T-helper 17 cell (primary cell): Measurements from ENCODE around the gene TMEM89. TPM values are rescaled to one million over a fixed set of nuclear protein-coding genes. Genes with fewer than 3 reads are reported as not detected.

Experiments used
- ATAC-seq: fragments of 150-1000 bp; cut with Tn5 transposase; 2 replicates; pipeline ENCODE4 v1.10.0; 2021; ENCODE audit warnings: mild to moderate bottlenecking, moderate library complexity
- DNase-seq, 3 donors: peaks; one replicate each; pipeline versions ENCODE4 v3.0.0 to v3.0.0-alpha.2; 2020 to 2021
- H3K9me3 ChIP-seq: one replicate; pipeline ENCODE4 v1.7.0; 2013; ENCODE audit warnings: low read length, mild to moderate bottlenecking; ENCODE audit not compliant: control insufficient read depth, poor library complexity, severe bottlenecking
- H3K27ac Mint-ChIP-seq: one replicate; pipeline ENCODE4 v1.8.0; 2022; ENCODE audit warnings: mild to moderate bottlenecking, moderate library complexity, mixed read lengths
- H3K27me3 Mint-ChIP-seq: one replicate; pipeline ENCODE4 v1.8.0; 2022; ENCODE audit warnings: mixed read lengths
- H3K36me3 Mint-ChIP-seq: one replicate; pipeline ENCODE4 v1.8.0; 2022; ENCODE audit warnings: low read depth, mixed read lengths
- H3K4me1 Mint-ChIP-seq: one replicate; pipeline ENCODE4 v1.8.0; 2022; ENCODE audit warnings: mild to moderate bottlenecking, mixed read lengths
- H3K4me3 Mint-ChIP-seq: one replicate; pipeline ENCODE4 v1.8.0; 2022; ENCODE audit warnings: mild to moderate bottlenecking, moderate library complexity, mixed read lengths
- total RNA-seq, 4 donors: library from RNA in 2 of 4; stranded (reverse) in 2 of 4; gene quantifications; one replicate each; pipeline ENCODE4 v1.2.3 and lab custom pipeline; 2022 to 2026

Gene TMEM89
- total RNA-seq, 2 donors from 2014 or later, result 0.55 TPM; not detected in 1

- DNase-seq, result no peak
- peaks cover 4% of the 10 kb centered on the region for H3K4me1 Mint-ChIP-seq
- no peak overlapping the region for H3K27ac Mint-ChIP-seq
- no peak for ATAC-seq
- H3K36me3 Mint-ChIP-seq, result peaks cover 2% of the 10 kb centered on the region
- H3K27me3 Mint-ChIP-seq, result peaks cover 34% of the 10 kb centered on the region
- H3K4me3 Mint-ChIP-seq, result no peak overlapping the region
- no peaks in the 10 kb centered on the region for H3K9me3 ChIP-seq
Observed at GRCh38 chr3:48584836-48585235, 36.7 kb downstream of the TMEM89 start.

GRCh38 chr3:48581621-48582481 lies 39.7 kb downstream of the TMEM89 start:
- DNase-seq (no peak), ATAC-seq (no peak)
- Mint-ChIP-seq H3K27me3 (peaks cover 6% of the 10 kb centered on the region), H3K4me3 (no peak overlapping the region), H3K27ac (no peak overlapping the region), H3K36me3 (no peaks in the 10 kb centered on the region), H3K4me1 (no peaks in the 10 kb centered on the region)
- no peaks in the 10 kb centered on the region for H3K9me3 ChIP-seq

- Mint-ChIP-seq H3K4me1 (peaks cover 3% of the 10 kb centered on the region), H3K36me3 (no peaks in the 10 kb centered on the region), H3K27me3 (no peaks in the 10 kb centered on the region), H3K27ac (no peak overlapping the region), H3K4me3 (no peak overlapping the region)
- ATAC-seq, result no peak
- DNase-seq, result no peak
- no peaks in the 10 kb centered on the region for H3K9me3 ChIP-seq
Observed at GRCh38 chr3:48576647-48577046, 44.9 kb downstream of the TMEM89 start.

GRCh38 chr3:48575366-48575765 lies 46.2 kb downstream of the TMEM89 start:
- Mint-ChIP-seq H3K4me1 (peaks cover 3% of the 10 kb centered on the region), H3K4me3 (no peak overlapping the region), H3K36me3 (no peaks in the 10 kb centered on the region), H3K27me3 (no peaks in the 10 kb centered on the region), H3K27ac (no peak overlapping the region)
- ATAC-seq, result no peak
- DNase-seq, result no peak
- no peaks in the 10 kb centered on the region for H3K9me3 ChIP-seq

GRCh38 chr3:48573973-48574585 lies 47.5 kb downstream of the TMEM89 start:
- H3K4me3 Mint-ChIP-seq, result no peak overlapping the region
- ATAC-seq, result no peak
- H3K27me3 Mint-ChIP-seq, result no peaks in the 10 kb centered on the region
- DNase-seq, result no peak
- no peaks in the 10 kb centered on the region for H3K36me3 Mint-ChIP-seq
- H3K27ac Mint-ChIP-seq, result no peak overlapping the region
- no peaks in the 10 kb centered on the region for H3K9me3 ChIP-seq
- H3K4me1 Mint-ChIP-seq, result peaks cover 9% of the 10 kb centered on the region

GRCh38 chr3:48572517-48572916 lies 49.1 kb downstream of the TMEM89 start:
- no peaks in the 10 kb centered on the region for H3K36me3 Mint-ChIP-seq
- peaks cover 10% of the 10 kb centered on the region for H3K4me1 Mint-ChIP-seq
- ATAC-seq (no peak), DNase-seq (no peak)
- no peak overlapping the region for H3K27ac Mint-ChIP-seq
- H3K27me3 Mint-ChIP-seq, result no peaks in the 10 kb centered on the region
- H3K4me3 Mint-ChIP-seq, result no peak overlapping the region
- no peaks in the 10 kb centered on the region for H3K9me3 ChIP-seq

- H3K27ac Mint-ChIP-seq, result no peak overlapping the region
- no peaks in the 10 kb centered on the region for H3K9me3 ChIP-seq
- DNase-seq, result no peak
- no peak for ATAC-seq
- H3K27me3 Mint-ChIP-seq, result no peaks in the 10 kb centered on the region
- H3K4me1 Mint-ChIP-seq, result peaks cover 10% of the 10 kb centered on the region
- H3K36me3 Mint-ChIP-seq, result no peaks in the 10 kb centered on the region
- H3K4me3 Mint-ChIP-seq, result no peak overlapping the region
Observed at GRCh38 chr3:48571938-48572337, 49.6 kb downstream of the TMEM89 start.

Other genes starting within 250 kb of the TMEM89 start
- not detected for gene FBXW12, start 249.6 kb downstream of the TMEM89 start, total RNA-seq
- gene PLXNB1, start 191.7 kb downstream of the TMEM89 start, total RNA-seq, result 1 to 10 TPM; 2.4 to 4.1 TPM
- 1 to 10 TPM; 4.1 TPM for gene CCDC51, start 181.7 kb downstream of the TMEM89 start, total RNA-seq
- gene TMA7, start 181.5 kb downstream of the TMEM89 start, total RNA-seq, result 100 to 1,000 TPM; 226 to 233 TPM
- gene ATRIP, start 175.0 kb downstream of the TMEM89 start, total RNA-seq, result 1 to 10 TPM; 7.6 to 9.3 TPM
- 100 to 1,000 TPM; 148 to 188 TPM for gene SHISA5, start 117.6 kb downstream of the TMEM89 start, total RNA-seq
- gene PFKFB4, start 65.0 kb downstream of the TMEM89 start, total RNA-seq, result 1 to 10 TPM; 1.6 to 3.3 TPM
- gene UCN2, start 58.0 kb downstream of the TMEM89 start, total RNA-seq, result not detected
- gene COL7A1, start 26.4 kb downstream of the TMEM89 start, total RNA-seq, result under 1 TPM; 0.73 to 0.94 TPM
- gene UQCRC1, start 12.1 kb downstream of the TMEM89 start, total RNA-seq, result 10 to 100 TPM; 86.1 to 92.1 TPM
- gene SLC26A6, start 13.7 kb upstream of the TMEM89 start, total RNA-seq, result 10 to 100 TPM; 16.4 to 22.1 TPM
- gene CELSR3, start 41.1 kb upstream of the TMEM89 start, total RNA-seq, result 1 to 10 TPM; 6.0 to 6.9 TPM
- gene NCKIPSD, start 64.1 kb upstream of the TMEM89 start, total RNA-seq, result 10 to 100 TPM; 14.6 to 17.2 TPM
- gene IP6K2, start 95.5 kb upstream of the TMEM89 start, total RNA-seq, result 100 to 1,000 TPM in 1 of 2 donors, 10 to 100 TPM in 1; 93.7 to 116 TPM
- 10 to 100 TPM; 30.8 to 40.4 TPM for gene PRKAR2A, start 226.1 kb upstream of the TMEM89 start, total RNA-seq